Measurements from ENCODE around the gene ZNF358.

ZNF358 gene

GRCh38 chr19:7549429-7550148 is 33.7 kb downstream of the ZNF358 start:
- H3K4me3 ChIP-seq (ENCODE audit: control insufficient read depth, low read depth, low read length): no peak overlapping the region
- no peak for DNase-seq (ENCODE audit: low read depth)
- no peak for TF ChIP-seq CTCF (IDR thresholded peaks at IDR 0.05; ENCODE audit: control insufficient read depth, insufficient read depth, low read depth, low read length, missing control alignments)

- no peak overlapping the region for H3K4me3 ChIP-seq (ENCODE audit: control insufficient read depth, low read depth, low read length)
- TF ChIP-seq CTCF (IDR thresholded peaks at IDR 0.05; ENCODE audit: control insufficient read depth, insufficient read depth, low read depth, low read length, missing control alignments): no peak
- DNase-seq (ENCODE audit: low read depth): no peak
Observed at GRCh38 chr19:7550169-7550770, 34.4 kb downstream of the ZNF358 start.

GRCh38 chr19:7550987-7551761 is 35.3 kb downstream of the ZNF358 start:
- H3K4me3 ChIP-seq (ENCODE audit: control insufficient read depth, low read depth, low read length): no peak overlapping the region
- TF ChIP-seq CTCF (IDR thresholded peaks at IDR 0.05; ENCODE audit: control insufficient read depth, insufficient read depth, low read depth, low read length, missing control alignments): no peak
- DNase-seq (ENCODE audit: low read depth): no peak

- no peak overlapping the region for H3K4me3 ChIP-seq (ENCODE audit: control insufficient read depth, low read depth, low read length)
- no peak for TF ChIP-seq CTCF (IDR thresholded peaks at IDR 0.05; ENCODE audit: control insufficient read depth, insufficient read depth, low read depth, low read length, missing control alignments)
- DNase-seq (ENCODE audit: low read depth): no peak
Observed at GRCh38 chr19:7552781-7553180, 36.9 kb downstream of the ZNF358 start.

GRCh38 chr19:7554565-7554964 is 38.7 kb downstream of the ZNF358 start:
- no peak for DNase-seq (ENCODE audit: low read depth)
- H3K4me3 ChIP-seq (ENCODE audit: control insufficient read depth, low read depth, low read length): no peak overlapping the region
- TF ChIP-seq CTCF (IDR thresholded peaks at IDR 0.05; ENCODE audit: control insufficient read depth, insufficient read depth, low read depth, low read length, missing control alignments): no peak

- no peak overlapping the region for H3K4me3 ChIP-seq (ENCODE audit: control insufficient read depth, low read depth, low read length)
- DNase-seq (ENCODE audit: low read depth): no peak
- TF ChIP-seq CTCF (IDR thresholded peaks at IDR 0.05; ENCODE audit: control insufficient read depth, insufficient read depth, low read depth, low read length, missing control alignments): no peak
Observed at GRCh38 chr19:7554990-7555864, 39.3 kb downstream of the ZNF358 start.

All from AG09309 (cell line).